D721Med (cell line): ENCODE results near the gene WFDC12.

Experiments
- DNase-seq: peaks from one replicate; pipeline ENCODE4 v3.0.0; 2011; ENCODE audit warnings: low spot score; ENCODE audit not compliant: insufficient read length
- FAIRE-seq: peaks from 2 replicates; lab custom pipeline; 2011; peaks lifted over from hg19 to GRCh38; lab: Jason Lieb, UNC
- TF ChIP-seq, protein P1 (sequence below): IDR thresholded peaks from 2 replicates; pipeline ENCODE4 v1.5.1; 2012; ENCODE audit warnings: mild to moderate bottlenecking, control low read depth; ENCODE audit not compliant: insufficient read depth; ENCODE audit errors: missing control alignments

WFDC12 gene

DNA sequence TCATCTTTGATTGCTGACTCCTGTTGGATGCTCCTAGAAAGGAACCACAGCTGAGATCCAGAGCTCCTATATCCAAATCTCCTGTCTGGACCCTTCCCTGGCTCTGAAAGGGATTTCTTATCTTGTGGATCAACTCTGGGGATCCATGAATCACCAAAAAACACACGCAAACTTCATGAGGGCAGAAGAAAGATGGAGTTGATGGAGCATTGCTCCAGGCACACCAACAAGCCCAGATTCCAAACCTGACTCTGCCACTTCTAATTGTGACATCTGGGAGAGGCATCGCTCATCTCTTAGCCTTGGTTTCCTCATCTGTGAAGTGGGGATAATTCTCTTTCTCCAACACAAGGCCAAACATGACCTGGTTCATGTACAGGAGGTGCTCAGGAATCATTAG lies 30.1 kb downstream of the WFDC12 start:
- FAIRE-seq (no peak), DNase-seq (no peak)
- TF ChIP-seq, protein P1, sequence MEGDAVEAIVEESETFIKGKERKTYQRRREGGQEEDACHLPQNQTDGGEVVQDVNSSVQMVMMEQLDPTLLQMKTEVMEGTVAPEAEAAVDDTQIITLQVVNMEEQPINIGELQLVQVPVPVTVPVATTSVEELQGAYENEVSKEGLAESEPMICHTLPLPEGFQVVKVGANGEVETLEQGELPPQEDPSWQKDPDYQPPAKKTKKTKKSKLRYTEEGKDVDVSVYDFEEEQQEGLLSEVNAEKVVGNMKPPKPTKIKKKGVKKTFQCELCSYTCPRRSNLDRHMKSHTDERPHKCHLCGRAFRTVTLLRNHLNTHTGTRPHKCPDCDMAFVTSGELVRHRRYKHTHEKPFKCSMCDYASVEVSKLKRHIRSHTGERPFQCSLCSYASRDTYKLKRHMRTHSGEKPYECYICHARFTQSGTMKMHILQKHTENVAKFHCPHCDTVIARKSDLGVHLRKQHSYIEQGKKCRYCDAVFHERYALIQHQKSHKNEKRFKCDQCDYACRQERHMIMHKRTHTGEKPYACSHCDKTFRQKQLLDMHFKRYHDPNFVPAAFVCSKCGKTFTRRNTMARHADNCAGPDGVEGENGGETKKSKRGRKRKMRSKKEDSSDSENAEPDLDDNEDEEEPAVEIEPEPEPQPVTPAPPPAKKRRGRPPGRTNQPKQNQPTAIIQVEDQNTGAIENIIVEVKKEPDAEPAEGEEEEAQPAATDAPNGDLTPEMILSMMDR = no peak

DNA sequence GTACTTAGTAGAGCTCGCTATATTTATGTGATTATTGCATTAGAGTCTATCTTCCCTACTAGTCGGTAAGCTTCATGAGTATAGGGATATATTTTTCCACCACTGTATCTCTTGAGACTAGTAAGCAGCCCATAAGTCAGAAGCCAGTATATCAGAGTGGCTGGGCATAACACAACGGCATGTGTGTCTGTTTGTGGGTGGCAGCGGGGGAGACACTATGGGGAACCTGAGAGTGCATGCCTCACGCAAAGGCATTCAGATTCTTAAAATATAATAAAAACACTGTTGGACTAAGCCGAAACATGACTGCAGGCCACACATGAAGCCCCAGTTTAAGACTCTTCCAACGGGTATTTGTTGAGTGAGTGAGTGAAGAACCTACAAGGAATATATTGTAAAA lies 31.4 kb downstream of the WFDC12 start:
- no peak for DNase-seq
- FAIRE-seq = no peak
- TF ChIP-seq, protein P1 = no peak

DNA sequence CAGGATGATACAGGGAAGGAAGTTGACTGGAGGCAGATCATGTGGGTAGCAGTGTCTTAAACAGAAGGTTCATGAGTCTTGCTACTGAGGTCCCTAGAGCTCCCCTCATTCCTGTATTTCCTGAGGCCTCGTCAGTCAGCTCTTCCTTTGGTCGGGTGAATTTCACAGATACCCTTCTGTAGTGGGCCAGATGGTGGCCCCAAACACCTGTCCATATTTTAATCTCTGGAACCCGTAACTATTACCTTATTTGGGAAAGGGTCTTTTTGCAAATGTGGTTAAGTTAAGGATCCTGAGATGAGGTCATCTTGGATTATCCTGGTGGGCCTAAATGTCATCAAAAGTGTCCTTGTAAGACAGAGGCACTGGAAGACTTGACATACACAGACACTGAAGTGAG lies 32.9 kb downstream of the WFDC12 start:
- TF ChIP-seq, protein P1 = no peak
- FAIRE-seq = no peak
- no peak for DNase-seq

DNA sequence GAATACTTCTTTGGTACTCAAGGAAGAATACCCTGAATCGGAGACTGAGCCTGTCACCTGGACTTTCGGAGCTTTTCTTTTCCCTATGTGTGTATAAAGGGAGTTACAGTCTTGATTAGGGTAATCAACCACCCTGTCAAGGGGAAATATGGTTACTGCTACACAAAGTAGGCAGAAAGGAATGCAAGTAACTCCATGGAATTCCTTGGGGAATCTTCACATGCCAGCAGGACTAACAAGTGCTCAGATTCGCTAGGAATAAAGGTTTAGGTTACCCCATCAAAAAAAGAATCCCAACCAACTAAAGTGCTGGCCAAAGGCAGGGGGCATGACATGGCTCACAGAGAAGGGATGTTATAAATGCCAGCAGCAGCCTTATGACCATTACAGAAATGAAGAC lies 33.8 kb downstream of the WFDC12 start:
- TF ChIP-seq, protein P1 = no peak
- no peak for FAIRE-seq
- DNase-seq = no peak

DNA sequence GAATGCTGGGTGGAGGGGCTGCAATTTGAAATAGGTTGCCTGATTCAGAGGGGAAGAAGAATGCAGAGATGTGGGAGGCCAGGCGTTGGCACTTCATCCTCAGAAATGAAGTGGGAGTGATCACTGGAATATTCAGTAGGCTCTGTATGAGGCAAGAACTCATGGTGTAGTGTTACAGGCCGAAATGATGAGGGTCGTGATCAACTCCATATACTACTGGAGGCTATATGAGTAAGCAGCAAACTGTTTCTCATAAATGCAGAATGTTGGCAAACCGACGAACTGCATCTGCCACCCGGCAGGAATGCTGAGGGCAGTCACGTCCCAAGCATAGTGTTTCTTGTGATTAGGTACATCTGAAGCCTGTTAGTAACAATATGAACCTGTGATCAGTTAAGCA lies 36.0 kb downstream of the WFDC12 start:
- TF ChIP-seq, protein P1 = no peak
- no peak for FAIRE-seq
- no peak for DNase-seq

DNA sequence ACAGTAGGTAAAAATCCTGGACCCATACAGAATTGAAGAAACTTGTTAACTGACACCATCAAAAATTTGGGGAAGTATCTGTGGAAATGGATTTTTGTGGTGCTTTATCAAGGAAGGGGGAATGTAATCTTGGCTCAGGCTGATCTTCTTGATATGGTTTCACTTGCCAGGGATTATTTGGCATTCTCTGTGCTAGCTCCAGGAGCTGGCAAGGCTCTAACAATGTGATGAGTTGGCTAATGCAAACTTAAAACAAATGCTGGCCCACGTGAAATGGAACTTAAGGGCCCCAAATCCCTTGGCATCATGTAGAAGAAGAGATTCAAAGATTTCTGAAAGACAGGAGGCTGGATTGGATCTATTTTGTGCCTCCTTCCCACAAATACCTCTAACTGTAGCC lies 36.5 kb downstream of the WFDC12 start:
- TF ChIP-seq, protein P1 = no peak
- no peak for FAIRE-seq
- no peak for DNase-seq

DNA sequence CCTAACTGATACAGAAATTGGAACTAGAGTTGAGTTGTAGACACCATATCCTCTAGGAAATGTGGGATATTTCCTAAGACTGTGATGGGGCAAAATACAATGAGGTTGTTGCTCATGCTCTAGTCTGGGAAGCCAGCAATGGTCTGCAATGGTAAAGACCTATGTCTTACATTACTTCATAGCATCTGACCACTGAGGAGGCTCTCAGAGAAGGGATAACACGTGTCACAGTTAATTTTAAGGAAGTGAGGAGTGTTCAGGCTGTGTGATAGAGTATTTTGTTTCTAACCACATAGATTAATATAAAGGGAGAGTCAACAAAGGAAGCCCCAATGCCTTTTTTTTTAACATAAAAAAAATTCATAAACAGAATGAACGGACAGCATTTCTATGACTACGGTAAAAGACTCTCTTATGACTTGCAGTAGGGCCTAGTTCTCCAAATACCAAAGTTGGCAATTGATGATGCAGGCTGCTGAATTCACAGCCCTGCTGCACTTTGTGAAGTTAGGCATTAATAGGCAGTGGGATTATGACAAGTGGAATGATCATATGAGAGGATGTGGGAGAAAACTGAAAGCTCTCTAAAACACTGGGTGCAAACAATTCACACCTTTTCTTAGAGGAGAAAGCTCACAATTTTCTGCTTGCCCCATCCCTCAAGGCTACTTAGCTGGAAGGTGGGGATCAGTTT lies 37.0 kb downstream of the WFDC12 start:
- no peak for DNase-seq
- no peak for FAIRE-seq
- TF ChIP-seq, protein P1 = no peak
